ENCODE data around the gene EHMT1. TPM values are rescaled to one million over a fixed set of nuclear protein-coding genes. Genes with fewer than 3 reads are reported as not detected.

EHMT1 gene
- total RNA-seq, 1 experiment from 2014 or later = 112 TPM

GRCh38 chr9:137671721-137672120 lies 52.9 kb downstream of the EHMT1 start:
- Histone ChIP-seq H2BK5ac (ENCODE audit: insufficient read length, low read length) (no peak overlapping the region), H2BK15ac (ENCODE audit: low read depth, low read length) (no peak overlapping the region), H3T11ph (ENCODE audit: low read length) (no peak overlapping the region), H3K79me1 (ENCODE audit: insufficient read depth, low read depth, low read length, poor library complexity, severe bottlenecking) (no peaks in the 10 kb centered on the region), H2AFZ (ENCODE audit: low read length) (no peak overlapping the region), H3K79me2 (ENCODE audit: insufficient read depth, low read length) (peaks cover 20% of the 10 kb centered on the region; the same call in 1 of the 2 replicates), H2AK5ac (ENCODE audit: insufficient read length, low read length) (no peak overlapping the region), H3K4me1 (ENCODE audit: insufficient read depth, low read length) (peaks cover 17% of the 10 kb centered on the region; the same call in 1 of the 2 replicates), H4K91ac (ENCODE audit: insufficient read length, low read depth, low read length) (no peak overlapping the region), H3K18ac (ENCODE audit: insufficient read length, low read depth, low read length) (no peak overlapping the region), H3K9ac (ENCODE audit: extremely low read depth, insufficient read length, low read length) (no peak overlapping the region), H3K23ac (ENCODE audit: insufficient read length, low read depth, low read length) (no peak overlapping the region), H3K27ac (ENCODE audit: insufficient read length, low read depth, low read length) (no peak overlapping the region), H4K8ac (replicated peaks; ENCODE audit: insufficient read length, low read depth, low read length) (no peak overlapping the region), H2BK20ac (ENCODE audit: low read depth, low read length, poor library complexity, severe bottlenecking) (no peak overlapping the region), H4K5ac (ENCODE audit: insufficient read length, low read depth, low read length) (no peak overlapping the region), H2BK12ac (ENCODE audit: insufficient read length, low read depth, low read length) (no peak overlapping the region), H3K23me2 (ENCODE audit: insufficient read length, low read depth, low read length, poor library complexity, severe bottlenecking) (no peaks in the 10 kb centered on the region), H3K14ac (ENCODE audit: insufficient read depth, low read length) (no peak overlapping the region; the same call in 1 of the 2 replicates), H3K56ac (ENCODE audit: insufficient read length, low read depth, low read length) (no peak overlapping the region), H3K4me2 (ENCODE audit: insufficient read depth, insufficient read length, low read length) (no peak overlapping the region), H3K4ac (ENCODE audit: low read depth, low read length) (no peak overlapping the region), H3K9me3 (ENCODE audit: control insufficient read depth, low read depth, low read length) (no peaks in the 10 kb centered on the region), H3K27me3 (ENCODE audit: insufficient read depth, low read length) (no peaks in the 10 kb centered on the region), H4K20me1 (ENCODE audit: control insufficient read depth, insufficient read depth, insufficient read length) (peaks cover 7% of the 10 kb centered on the region), H2BK120ac (ENCODE audit: low read depth, low read length, poor library complexity, severe bottlenecking) (no peak overlapping the region)
- no peak overlapping the region for H3K4me3 Mint-ChIP-seq
- H3K36me3 Mint-ChIP-seq (ENCODE audit: insufficient read depth in 1 of 3, low read depth in 3 of 3) = peaks cover 13 to 30% (median 26%) of the 10 kb centered on the region in 3 experiments
- no CpG with 5 or more reads among the region's 8 CpGs for whole genome bisulfite sequencing (ENCODE audit: extremely low coverage, insufficient read length, low lambda C conversion rate)
- peak overlapping the region; percentile 76 to 81 (median 79); a peak in 6 of 7 replicates for H3K27ac Mint-ChIP-seq
- no peaks in the 10 kb centered on the region; a peak in 2 of 5 replicates for H3K9me3 Mint-ChIP-seq
- TF ChIP-seq CTCF (conservative IDR thresholded peaks at IDR 0.05) = no peak
- peaks cover 72 to 81% of the 10 kb centered on the region in 2 experiments for H3K4me1 Mint-ChIP-seq
- no peak for DNase-seq
- H3K27me3 Mint-ChIP-seq (ENCODE audit: low read depth) = peaks cover 2% of the 10 kb centered on the region; the same call in 1 of the 2 replicates

All from H9 (cell line).